SKM-1 treated with dmso at 0.1 percent for 144 hours (cell line): ENCODE results near the gene RCSD1.
A peak's percentile ranks its signal among the peaks of the same experiment; 100 is the strongest.
"Not testable (repeated sequence)": the region's sequence is repeated elsewhere in the genome, so short reads cannot be mapped to it uniquely, and the experiment has no call there.

Source experiments
- DNase-seq: peaks from one replicate; lab custom pipeline; 2025; ENCODE audit not compliant: unreplicated experiment; lab: John Stamatoyannopoulos, UW

Gene RCSD1

DNA sequence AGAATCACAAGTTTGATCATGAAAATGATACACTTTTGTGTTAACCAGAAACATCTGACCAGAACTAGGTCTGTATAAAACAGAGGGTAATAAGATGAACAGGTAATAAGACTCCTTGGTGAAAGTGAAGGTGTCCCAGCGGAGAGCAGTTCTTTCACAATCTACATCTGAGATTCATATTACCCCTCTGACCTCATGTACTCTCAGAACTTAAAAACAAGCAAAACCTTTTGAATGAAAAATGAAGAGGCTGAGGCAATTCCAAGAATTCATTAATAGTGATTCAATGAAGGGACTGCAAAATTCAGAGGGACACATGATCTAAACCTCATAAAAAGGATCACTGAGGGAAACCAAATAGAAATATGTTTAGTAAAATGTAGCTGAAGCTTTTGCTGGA, 80.8 kb downstream of the RCSD1 start:
- DNase-seq = no peak

DNA sequence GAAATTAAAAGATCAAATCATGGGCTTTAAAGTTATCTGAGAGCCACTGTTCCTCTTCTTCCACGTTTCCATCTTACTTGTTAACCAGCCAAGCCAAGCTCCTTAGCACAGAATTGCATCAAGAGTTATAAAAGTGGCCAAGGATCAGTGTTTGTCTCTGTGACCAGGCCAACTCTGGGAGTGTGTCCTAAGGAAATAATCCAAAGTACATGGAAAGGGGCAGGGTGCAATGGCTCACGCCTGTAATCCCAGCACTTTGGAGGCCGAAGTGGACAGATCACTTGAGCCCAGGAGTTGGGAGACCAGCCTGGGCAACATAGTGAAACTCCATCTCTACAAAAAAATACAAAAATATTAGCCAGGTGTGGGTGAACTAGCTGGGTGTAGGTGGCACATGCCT, 81.8 kb downstream of the RCSD1 start:
- DNase-seq = no peak

DNA sequence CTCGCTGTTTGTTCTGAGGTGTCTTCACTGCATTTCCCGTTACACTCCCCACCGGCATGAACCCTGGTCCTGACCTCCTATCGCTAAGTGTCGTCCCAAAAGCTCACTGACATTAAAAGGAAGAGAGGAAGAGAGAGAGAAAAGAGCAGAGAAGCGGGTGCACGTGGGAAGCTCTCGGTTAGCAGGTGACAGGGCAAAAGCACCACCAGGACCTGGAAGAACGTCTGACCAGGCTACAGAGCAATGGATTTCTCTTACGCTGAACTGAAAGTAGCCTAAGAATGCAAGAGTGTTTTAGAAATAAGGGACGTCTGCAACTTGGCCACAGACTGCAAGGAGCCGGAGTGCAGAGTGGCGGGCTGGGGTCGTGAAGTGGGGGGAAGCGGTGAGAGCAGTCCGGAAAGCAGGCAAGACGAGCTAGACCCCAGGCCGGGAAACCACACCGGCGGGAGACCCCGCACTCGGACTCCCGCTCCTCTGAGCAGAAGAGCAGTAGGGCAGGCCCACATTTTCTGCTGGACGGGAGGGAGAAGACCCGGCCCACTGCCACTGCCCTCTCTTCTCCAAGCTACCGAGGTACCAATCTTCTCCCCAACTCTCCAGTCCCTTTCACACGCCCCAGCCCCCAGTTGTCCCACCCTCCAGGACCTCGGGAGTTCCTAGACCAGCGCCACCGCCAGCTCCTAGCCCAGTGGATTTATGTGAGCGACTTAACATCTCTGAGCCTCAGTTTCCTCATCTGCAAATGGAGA, 83.5 kb downstream of the RCSD1 start:
- DNase-seq = peak; percentile 47

DNA sequence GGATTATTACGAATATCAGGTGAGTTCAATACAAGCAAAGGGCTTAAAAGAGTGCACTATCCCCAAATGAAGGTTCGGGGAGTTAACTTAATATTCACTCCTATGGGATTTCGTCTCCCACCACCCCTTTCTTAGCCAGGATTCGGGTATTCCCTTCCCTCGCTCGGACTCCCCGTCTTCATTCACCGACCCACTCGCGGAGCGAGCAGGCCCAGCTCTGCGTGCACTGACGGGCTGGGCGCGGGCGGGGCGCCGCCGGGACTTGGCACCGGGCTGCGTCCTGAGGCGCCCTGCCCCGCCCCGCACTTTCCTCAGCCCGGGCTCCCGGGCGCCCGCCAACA, 84.0 kb downstream of the RCSD1 start:
- no peak for DNase-seq

DNA sequence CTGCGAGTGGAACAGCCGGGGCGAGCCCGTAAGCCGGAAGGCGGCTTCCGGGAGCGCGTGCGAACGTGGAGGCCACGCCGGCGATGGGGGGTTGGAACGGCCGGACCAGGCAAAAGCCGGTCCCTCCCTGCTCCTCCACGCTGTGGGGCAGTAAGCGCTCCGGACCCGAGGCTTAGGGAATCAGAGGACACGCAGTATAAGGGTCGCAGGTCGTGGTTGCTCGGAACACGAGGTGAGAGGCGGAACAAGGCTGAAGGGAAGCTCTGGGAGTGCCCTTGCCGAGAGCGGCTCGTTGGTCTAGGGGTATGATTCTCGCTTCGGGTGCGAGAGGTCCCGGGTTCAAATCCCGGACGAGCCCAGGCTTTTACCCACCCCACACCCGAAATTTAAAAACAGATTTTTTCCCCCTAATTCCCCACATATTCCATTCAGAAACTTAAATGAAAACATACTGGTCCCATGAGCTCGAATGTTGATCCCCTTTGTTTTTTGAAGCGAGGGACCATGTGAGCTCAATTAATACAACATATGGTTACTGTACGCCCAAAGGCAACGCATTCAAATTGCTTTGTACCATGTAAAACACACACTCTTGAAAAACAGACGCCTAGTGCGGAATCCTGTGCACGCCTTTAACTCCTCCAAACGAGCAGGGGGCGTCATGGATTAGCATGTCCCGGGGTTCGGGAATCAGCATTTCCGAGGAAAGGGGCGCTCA, 84.6 kb downstream of the RCSD1 start:
- DNase-seq = peak; percentile 96

DNA sequence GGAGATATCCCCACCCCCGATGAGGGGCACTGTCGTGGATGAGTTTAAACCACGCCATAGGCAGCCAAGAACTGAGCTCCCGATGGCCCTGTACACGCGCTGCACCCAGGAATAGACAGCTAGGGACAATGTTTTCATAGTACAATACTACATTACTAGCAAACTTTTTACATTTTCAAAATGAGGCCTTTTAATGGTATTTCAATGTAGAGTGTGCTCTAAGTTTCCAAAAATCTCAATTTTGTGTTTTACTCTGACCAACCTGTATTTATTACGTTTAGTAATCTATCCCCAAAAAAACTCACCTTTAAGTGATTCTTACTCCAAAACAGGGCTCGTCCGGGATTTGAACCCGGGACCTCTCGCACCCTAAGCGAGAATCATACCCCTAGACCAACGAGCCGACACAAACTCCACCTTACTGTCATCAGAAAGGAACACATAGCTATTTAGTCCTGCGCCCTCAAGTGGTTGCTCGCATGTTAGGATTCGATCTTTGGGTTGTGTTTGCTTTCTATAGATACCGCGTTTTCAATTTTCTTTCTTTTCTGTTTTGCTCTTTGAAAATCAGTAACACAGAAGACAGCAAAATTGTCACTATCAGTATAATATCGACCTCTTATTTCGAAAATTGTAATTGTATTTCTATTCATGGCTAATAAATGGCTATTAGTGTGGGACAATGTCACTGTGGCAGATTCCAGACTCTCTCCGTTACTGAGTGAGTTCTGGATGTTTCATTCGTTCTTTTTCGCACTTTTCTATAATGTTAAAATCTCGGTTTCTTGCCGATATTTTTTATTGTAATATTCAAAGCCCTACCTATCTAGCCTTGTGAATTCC, 85.3 kb downstream of the RCSD1 start:
- peak; percentile 96 for DNase-seq

DNA sequence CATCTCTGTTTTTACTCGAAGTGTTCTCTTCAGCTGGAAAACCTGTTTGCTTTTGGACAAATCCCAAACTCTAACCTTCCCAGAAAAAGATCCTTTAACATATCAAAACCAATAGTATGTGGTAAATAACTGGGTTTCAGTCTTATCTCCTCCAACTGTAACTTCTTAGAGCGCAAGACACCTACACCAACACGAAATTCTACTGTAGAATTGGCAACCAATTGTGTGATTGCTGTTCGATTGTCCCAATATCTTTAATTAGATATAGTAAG, 85.9 kb downstream of the RCSD1 start:
- no peak for DNase-seq

DNA sequence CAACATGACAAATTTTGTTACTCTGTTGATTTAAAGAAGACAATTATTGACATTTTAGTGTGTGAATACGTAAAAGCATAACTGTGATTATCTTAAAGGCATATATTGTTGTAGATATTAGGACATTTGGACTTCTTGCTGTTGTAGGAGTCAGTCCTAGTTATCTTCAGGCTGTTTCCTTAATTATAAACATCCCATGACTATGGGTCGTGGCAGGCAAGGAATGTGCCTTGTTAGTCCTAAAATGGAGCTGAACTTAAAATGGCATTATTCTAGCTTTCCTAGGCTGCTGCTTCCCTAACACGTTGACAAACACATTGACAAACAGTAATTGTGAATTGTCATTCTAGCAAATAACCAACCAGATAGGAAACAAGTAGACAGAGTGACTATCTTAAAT, 87.3 kb downstream of the RCSD1 start:
- no peak for DNase-seq

DNA sequence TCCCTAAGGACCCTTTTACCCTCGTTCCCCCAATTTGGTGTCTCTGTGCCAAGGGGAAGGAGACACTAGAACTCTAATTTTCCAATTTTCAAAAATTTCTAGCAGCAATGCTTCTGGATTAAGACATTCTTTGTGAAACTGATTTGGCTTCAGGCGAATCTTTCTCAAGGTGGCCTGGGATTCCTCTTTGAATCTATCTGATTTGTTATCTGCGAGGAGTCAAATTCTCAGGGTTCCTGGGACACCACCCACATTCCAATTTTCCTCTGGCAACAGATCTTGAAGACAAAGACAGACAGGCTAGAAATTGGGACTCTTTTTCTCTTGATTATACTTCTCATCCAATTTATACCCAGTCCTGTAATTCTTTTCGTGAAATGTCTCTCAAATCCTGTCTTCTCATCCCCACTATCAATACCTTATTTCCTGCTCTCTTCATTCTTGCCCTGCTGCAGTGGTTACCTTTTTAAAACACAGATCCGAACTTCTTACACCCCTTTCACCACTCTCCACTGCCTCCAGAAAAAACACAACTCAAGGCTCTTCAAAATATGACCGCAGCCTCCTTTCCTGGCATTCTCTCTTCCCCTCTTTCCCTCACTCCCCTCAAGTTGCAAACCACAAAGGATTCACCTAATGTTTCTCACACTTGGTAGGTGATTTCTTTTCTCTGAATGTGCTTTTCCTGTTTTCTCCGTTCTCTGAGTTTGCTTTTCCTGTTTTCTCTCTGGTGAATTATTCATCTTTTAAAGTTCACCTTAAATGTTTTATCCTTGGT, 89.1 kb downstream of the RCSD1 start:
- DNase-seq = no peak

DNA sequence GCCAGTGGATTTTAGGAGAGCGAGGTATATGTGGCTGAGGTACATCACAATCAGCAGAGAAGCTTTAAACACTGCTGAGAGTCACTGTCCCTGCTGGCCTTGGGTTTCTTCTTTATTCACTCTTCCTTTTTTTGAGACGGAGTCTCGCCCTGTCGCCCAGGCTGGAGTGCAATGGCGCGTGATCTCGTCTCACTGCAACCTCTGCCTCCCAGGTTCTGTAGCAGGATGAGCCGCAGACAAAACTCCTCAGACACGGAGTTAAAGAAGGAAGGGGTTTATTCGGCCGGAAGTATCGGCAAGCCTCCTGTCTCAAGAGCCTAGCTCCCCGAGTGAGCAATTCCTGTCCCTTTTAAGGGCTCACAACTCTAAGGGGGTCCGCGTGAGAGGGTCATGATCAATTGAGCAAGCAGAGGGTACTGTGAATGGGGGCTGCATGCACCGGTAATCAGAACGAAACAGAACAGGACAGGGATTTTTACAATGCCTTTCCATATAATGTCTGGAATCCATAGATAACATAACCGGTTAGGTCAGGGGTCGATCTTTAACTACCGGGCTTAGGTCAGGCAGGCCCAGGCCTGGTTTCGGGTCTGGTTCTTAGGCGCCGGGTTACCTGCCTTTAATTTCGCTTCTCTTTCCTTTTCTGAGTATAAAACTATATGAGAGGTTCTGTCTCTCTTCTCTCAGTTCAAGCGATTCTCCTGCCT, 89.8 kb downstream of the RCSD1 start:
- not testable (repeated sequence) for DNase-seq

DNA sequence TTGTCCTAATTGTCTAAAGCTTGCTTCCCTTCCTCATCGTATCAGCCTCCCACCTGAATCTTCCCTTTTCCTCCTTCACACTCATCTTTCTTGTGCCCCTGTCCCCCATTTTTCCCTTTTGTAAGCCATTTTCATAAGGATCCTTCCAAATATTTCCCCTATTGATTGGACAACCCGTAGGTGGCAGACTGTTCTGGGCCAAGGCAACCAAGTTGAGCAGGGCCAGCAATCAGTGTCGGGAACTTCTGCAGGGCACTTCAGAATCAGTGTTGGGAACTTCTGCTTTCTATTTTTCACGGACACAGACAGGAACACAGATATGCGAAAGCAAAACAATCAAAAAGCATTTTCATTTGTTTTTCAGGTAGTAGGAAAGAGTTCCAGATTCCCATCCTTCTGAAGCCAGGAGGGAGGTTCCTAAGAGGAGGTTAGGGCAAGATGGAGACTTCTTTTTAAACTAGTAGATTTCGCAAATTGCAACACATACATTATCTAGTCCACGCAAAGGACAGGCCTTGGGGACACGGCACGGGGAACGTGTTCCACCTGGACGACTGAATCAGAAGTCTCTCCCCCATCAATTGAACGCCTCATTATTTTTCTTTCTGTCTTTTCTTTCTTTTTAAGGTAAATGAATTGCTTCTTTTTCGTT, 91.1 kb downstream of the RCSD1 start:
- DNase-seq = peak; percentile 60

DNA sequence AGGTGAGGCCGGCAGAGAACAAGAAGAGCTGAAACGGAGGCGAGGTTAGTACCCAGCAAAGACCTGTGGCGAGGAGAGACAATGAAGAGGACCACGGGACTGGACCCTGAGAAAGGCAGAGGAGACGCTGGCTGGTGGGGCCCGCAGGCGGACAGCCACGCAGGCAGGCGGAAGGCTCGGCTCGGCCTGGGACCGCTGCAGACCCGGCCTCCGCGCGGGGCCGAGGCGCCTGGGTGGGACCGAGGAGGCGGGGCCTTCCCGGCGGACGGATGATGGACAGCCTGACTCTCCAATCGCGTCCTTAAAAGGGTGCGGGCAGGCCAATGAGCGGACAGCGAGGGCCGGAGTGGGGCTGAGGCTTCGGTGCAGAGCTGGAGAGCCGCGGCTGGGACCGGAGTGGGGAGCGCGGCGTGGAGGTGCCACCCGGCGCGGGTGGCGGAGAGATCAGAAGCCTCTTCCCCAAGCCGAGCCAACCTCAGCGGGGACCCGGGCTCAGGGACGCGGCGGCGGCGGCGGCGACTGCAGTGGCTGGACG, 91.7 kb downstream of the RCSD1 start, which contains the start of gene MPZL1:
MPZL1 (plus strand) TSS at position 366 of the 535 bp plus-strand sequence. CDS start 170 bp downstream, outside the sequence.
- peak; percentile 95 for DNase-seq

DNA sequence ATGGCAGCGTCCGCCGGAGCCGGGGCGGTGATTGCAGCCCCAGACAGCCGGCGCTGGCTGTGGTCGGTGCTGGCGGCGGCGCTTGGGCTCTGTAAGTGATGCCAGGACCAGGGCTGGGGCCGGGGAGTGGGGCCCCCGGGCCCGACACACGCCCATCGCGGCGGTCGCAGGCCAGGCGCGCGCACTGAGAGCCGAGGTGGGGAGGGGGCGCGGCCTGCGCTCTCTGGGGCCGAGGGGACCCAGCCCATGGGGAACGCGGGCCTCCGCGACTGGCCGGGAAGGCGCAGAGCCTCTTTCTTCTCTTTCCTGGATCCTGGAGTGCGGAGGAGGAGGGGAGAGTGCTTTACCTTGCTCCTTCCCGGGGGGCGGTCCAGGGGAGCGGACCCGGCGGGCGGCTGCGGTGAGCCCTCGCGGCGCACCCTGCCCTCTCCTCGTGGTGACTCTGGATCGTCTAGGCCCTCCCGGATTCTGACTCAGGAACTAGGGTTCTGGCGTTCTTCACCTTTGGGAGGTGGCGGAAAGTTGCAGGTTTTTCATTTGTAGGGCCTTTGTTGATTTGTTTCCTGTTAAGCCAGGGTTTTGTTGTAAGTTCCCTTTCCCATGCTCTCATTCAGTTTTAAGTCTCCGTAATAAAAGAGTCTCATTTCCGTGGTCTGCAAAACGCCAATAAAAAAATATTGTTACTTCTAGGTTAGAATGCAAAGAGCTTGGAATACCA, 92.3 kb downstream of the RCSD1 start:
- DNase-seq = no peak

DNA sequence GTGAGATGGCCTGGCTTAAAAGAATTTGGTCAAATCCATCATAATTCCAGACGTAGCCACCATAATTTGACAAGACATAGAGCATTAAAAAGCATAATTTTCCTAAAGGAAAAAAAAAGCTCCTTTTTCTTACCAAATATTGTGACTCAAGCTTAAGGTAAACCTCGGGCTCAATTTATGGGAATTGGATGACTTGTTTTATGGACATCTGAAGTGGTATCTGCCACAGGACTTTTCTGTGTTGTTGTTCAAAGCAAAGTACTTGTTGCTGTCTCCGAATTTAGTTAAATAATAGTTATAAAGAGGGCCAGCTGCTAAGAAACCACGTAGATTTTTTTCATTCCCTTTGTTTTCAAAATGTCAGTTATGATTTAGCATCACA, 92.8 kb downstream of the RCSD1 start:
- DNase-seq = no peak

DNA sequence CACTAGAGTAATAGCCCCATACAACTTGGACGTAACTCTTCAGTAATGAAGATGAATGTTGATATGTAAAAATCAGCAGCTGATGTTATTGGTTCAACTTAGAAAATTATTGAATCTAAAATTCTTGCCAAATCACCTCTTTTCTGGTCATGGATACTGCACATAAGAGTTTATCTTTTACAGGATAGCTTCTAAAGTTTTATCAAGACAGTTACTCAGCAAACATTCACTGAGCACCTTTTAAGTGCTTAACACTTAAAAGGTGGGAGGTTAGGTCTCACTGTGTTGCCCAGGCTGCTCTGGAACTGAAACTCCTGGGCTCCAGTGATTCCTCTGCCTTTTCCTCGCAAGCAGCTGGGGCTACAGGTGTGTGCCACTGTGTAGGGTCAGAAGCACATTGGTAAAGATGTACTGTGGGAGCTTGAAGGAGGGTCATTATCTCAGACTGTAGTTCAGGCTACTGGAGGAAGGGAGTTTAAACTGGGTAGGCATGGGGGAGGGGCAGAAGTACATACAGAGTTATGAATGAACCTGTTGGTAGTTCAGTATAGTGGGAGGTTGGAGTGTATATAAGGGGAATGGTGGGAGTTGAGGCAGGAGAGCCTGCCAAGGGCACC, 93.8 kb downstream of the RCSD1 start:
- no peak for DNase-seq

DNA sequence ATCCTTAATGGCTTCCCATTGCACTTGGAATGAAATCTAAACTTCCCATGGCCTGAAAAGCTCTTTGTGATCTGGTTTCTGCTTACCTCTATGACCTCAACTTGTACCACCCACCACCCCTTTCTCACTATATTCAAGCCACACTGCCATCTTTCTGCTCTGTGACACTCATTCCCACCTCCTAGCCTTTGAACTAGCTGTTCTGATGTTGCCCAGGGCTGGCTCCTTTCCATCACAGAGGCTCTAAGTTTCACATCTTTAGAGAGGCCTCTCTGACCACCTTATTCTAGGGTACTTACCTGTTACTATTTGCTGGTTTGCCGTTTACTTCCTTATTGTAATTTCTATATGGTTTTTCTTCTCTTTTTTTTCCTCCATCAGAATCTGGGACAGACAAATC, 96.0 kb downstream of the RCSD1 start:
- DNase-seq = no peak

DNA sequence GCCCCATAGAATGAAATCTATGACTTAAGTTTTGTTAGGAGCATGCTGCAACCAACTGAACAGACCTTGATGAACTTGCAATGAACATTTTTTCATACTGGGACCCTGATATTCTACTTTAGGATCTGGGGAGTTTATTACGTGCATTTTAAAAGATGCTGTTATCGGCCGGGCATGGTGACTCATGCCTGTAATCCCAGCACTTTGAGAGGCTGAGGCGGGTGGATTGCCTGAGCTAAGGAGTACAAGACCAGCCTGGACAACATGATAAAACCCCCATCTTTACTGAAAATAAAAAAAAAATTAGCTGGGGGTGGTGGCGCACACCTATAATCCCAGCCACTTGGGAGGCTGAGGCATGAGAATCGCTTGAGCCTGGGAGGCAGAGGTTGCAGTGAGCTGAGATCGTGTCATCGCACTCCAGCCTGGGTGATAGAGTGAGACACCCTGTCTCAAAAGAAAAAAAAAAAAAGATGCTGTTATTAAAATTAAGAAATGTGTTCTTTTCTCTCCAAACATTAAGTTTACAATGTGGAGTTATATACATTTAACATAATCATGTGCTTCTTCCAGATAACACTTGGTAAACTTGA, 98.9 kb downstream of the RCSD1 start:
- DNase-seq = no peak

DNA sequence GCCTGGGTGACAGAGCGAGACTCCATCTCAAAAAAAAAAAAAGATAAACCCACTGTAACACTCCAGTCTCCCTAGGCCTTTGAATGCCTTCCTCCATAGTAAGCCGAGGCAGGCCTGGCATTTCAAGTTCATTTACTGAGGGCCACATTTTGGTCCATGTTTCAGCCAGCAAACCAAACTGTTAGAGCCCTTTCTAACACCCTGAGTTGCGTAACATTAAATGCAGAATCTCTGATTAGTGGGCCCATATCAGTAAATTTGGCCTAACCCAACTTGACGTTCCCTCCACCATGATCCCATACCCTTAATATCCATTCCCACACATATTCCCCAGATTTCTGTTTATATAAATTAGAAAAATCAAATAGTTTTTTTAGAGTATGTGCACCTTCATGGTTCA, 104.2 kb downstream of the RCSD1 start:
- DNase-seq = no peak
